Epithelial cell of proximal tubule (primary cell): Measurements from ENCODE around the gene ZNF561. TPM values are rescaled to one million over a fixed set of nuclear protein-coding genes. Genes with fewer than 3 reads are reported as not detected.
"Not testable (repeated sequence)": the region's sequence is repeated elsewhere in the genome, so short reads cannot be mapped to it uniquely, and the experiment has no call there.

Experiments used
- DNase-seq: peaks from one replicate; pipeline ENCODE4 v3.0.0-alpha.2; 2011; ENCODE audit warnings: low read depth
- H3K4me3 ChIP-seq: 2 replicates; pipeline ENCODE4 v1.5.1; 2011; ENCODE audit warnings: low read depth, mild to moderate bottlenecking, low read length
- CTCF ChIP-seq: conservative IDR thresholded peaks from 2 replicates; pipeline ENCODE4 v1.5.1; 2012; ENCODE audit warnings: low read depth, mild to moderate bottlenecking, low read length
- total RNA-seq: library from RNA; depleted of rRNA; stranded (reverse); fragments of >200 nt; gene quantifications from 2 replicates; pipeline ENCODE4 v1.2.3, GENCODE V29; 2015

Gene ZNF561
- total RNA-seq: 8.9 and 17.1 TPM in 2 replicates

- peak; percentile 69 for DNase-seq
- TF ChIP-seq CTCF: no peak
- peak within 1 kb of the TSS; percentile 79 for H3K4me3 ChIP-seq
Observed at GRCh38 chr19:9621156-9622037, at the start of gene ZNF561. Gene ZNF561, minus strand, starts transcription at chr19:9621232. Its CDS starts 1,776 bp downstream, at chr19:9619456.

- TF ChIP-seq CTCF: no peak
- DNase-seq: no peak
- H3K4me3 ChIP-seq: no peak overlapping the region
Observed at GRCh38 chr19:9668544-9668943, 47.5 kb upstream of the ZNF561 start.

GRCh38 chr19:9667898-9668297 is 46.9 kb upstream of the ZNF561 start:
- DNase-seq: no peak
- H3K4me3 ChIP-seq: no peak overlapping the region
- TF ChIP-seq CTCF: no peak

- TF ChIP-seq CTCF: no peak
- DNase-seq: no peak
- no peak overlapping the region for H3K4me3 ChIP-seq
Observed at GRCh38 chr19:9658769-9659168, 37.7 kb upstream of the ZNF561 start.

- H3K4me3 ChIP-seq, DNase-seq: not testable (repeated sequence)
Observed at GRCh38 chr19:9653066-9653555, 32.1 kb upstream of the ZNF561 start.

- DNase-seq: not testable (repeated sequence)
Observed at GRCh38 chr19:9651464-9651863, 30.4 kb upstream of the ZNF561 start.

GRCh38 chr19:9650345-9650744 is 29.3 kb upstream of the ZNF561 start:
- DNase-seq: no peak
- no peak for TF ChIP-seq CTCF
- H3K4me3 ChIP-seq: no peak overlapping the region

More at GRCh38 chr19:9651464-9651863, 30.4 kb upstream of the ZNF561 start:
- H3K4me3 ChIP-seq: not testable (repeated sequence)

- no peak for TF ChIP-seq CTCF
- DNase-seq: no peak
- H3K4me3 ChIP-seq: no peak overlapping the region
Observed at GRCh38 chr19:9645472-9645871, 24.4 kb upstream of the ZNF561 start.
